Activated CD8-positive, alpha-beta memory T cell treated with anti-CD3 and anti-CD28 coated beads, Interleukin-2, amount 50 U/mL, for 24 hours (primary cell): Measurements from ENCODE around the gene PPM1F.

ENCODE experiments used
- DNase-seq: peaks from one replicate; pipeline ENCODE4 v3.0.0-alpha.2; 2020; ENCODE audit errors: extremely low read depth

Gene PPM1F

GRCh38 chr22:21960200-21961126, 7.8 kb upstream of the PPM1F start:
- DNase-seq: no peak

- DNase-seq: no peak
These were observed 6.8 kb upstream of the PPM1F start for GRCh38 chr22:21959274-21960074.

GRCh38 chr22:21958360-21959273, 6.0 kb upstream of the PPM1F start:
- DNase-seq: no peak

GRCh38 chr22:21951931-21952465, 650 bp downstream of the PPM1F start:
- DNase-seq: no peak

GRCh38 chr22:21951062-21951461, 1.6 kb downstream of the PPM1F start:
- DNase-seq: no peak

- no peak for DNase-seq
These were observed 2.7 kb downstream of the PPM1F start for GRCh38 chr22:21949948-21950347.

GRCh38 chr22:21949569-21949918, 3.1 kb downstream of the PPM1F start:
- no peak for DNase-seq

- no peak for DNase-seq
These were observed 3.7 kb downstream of the PPM1F start for GRCh38 chr22:21948824-21949568.

- DNase-seq: no peak
These were observed 4.3 kb downstream of the PPM1F start for GRCh38 chr22:21948390-21948789.

- DNase-seq: no peak
These were observed 5.3 kb downstream of the PPM1F start for GRCh38 chr22:21947040-21948014.

GRCh38 chr22:21946262-21946925, 6.3 kb downstream of the PPM1F start:
- DNase-seq: no peak

GRCh38 chr22:21945453-21946261, 7.0 kb downstream of the PPM1F start:
- DNase-seq: no peak

- no peak for DNase-seq
These were observed 7.8 kb downstream of the PPM1F start for GRCh38 chr22:21944871-21945270.

GRCh38 chr22:21943571-21944448, 8.8 kb downstream of the PPM1F start:
- no peak for DNase-seq

GRCh38 chr22:21942407-21943343, 10.0 kb downstream of the PPM1F start:
- no peak for DNase-seq

GRCh38 chr22:21941921-21942320, 10.7 kb downstream of the PPM1F start:
- no peak for DNase-seq
